ENCODE data around the gene RPL27A.

The RPL27A gene

GRCh38 chr11:8721609-8722500, 39.3 kb downstream of the RPL27A start:
- DNase-seq (ENCODE audit: low read depth, low spot score) = no peak

DNA sequence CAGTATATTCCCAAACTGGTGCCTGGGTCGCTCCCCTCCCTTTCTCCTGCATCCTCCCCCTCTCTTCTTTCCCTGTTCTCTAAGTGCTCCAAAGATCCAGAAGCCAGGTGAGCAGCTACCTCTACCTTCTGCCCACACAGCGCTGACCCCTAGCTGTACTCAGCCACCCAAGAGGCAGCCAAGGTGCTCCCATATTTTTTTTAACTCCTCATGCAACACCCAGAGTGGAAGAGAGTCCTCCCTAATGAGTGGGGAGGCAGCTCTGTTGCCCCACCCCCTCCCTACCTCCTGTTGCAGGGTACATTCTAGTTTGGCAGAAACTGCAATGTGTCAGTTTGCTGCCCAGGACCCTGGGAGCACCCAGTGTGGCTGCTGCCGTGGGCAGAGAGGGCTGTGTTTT, 40.2 kb downstream of the RPL27A start:
- no peak for DNase-seq (ENCODE audit: low read depth, low spot score)

GRCh38 chr11:8723711-8724110, 41.1 kb downstream of the RPL27A start:
- DNase-seq (ENCODE audit: low read depth, low spot score) = no peak

GRCh38 chr11:8724682-8725081, 42.1 kb downstream of the RPL27A start:
- DNase-seq (ENCODE audit: low read depth, low spot score) = no peak

GRCh38 chr11:8726395-8726794, 43.8 kb downstream of the RPL27A start:
- DNase-seq (ENCODE audit: low read depth, low spot score) = no peak

- no peak for DNase-seq (ENCODE audit: low read depth, low spot score)
Measured at GRCh38 chr11:8728563-8728962, 46.0 kb downstream of the RPL27A start.

DNA sequence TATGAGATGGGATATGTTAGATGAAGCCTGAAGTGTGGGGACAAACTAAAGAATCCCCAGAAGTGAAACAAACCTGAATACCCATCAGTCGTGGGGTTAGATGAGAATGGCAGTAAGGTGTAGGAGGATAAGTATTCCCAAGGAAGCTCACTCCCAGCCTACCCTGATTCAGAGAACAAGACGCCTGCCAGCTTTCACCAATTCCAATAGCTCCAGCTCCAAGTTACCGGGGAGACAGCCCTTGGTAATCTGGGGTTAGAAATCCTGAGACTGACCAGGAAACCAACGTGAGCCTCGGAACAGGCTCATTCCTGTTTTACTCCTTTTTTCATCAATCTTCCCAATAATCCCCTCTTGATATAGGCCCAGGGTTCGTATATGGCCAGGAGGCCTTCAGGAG, 46.5 kb downstream of the RPL27A start:
- DNase-seq (ENCODE audit: low read depth, low spot score) = no peak

DNA sequence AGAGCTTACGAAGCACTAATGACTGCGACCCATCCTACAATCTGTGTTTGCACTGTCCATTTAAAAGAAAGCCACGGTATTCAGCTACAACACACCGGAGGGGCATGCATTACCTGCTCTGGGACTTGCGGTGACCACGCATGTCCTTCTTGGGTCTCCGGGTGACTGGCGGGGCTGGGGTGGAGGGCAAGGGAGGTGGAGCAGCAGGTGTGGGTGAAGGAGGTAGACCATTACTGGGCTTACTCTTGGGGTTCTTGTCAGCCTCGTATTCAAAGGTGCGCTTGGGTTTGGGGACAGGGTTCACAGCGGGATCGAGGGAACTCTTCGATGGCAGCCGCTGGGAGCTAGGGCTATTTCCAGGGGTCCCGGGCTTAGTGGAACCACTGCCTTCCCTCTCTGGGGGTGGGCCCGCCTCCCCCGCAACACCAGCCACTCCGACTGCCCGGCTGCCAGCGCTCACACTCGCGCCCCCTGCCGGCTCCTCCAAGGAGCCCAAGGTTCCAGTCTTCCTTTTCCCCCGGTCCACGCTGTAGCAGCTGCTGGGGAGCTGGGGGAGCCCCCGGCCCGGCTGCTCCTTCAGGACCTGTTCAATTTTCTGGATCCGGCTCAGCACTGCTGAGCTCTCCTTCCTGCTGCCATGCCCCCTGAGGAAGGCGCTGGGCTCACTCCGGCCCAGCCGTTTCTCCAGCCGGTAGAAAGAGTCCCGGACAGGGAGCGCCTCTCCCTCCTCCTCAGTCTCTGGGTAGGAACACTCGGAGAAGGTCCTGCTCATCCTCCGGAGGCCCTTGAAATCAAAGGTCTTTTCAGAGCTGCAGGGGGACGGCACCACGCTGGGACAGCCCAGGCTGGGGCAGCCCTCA, 47.5 kb downstream of the RPL27A start:
- no peak for DNase-seq (ENCODE audit: low read depth, low spot score)

- no peak for DNase-seq (ENCODE audit: low read depth, low spot score)
Measured at GRCh38 chr11:8730697-8731020, 48.1 kb downstream of the RPL27A start.

DNA sequence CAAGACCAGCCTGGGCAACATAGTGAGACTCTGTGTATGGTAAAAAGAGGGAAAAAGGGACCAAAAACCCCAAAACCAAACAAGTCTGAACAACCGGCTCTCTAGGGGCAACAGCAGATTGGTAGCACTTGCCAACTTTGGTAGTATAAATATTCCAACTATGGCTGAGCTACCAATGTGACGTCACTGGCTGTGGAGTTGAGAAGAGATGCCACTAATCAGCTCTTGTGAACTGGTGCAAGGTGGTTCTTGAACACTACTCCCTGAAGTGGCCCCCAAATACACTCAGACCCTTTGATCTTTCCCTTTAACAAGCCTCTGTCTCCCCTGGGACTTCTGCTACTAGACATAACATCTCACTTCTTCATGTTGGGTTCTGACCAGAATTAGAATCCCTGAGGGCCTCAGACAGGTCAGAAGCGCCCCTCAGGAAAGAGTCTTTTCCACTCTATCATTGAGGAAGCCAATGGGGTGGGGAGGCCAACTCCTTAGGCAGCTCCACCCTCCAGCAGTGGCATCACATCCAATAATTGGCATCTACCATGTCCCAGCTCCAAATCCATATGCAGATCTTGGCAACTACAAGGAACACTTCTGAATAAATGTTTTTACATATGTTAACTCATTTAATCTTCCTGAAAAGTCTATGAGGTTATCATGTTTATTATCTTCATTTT, 49.2 kb downstream of the RPL27A start:
- no peak for DNase-seq (ENCODE audit: low read depth, low spot score)

DNA sequence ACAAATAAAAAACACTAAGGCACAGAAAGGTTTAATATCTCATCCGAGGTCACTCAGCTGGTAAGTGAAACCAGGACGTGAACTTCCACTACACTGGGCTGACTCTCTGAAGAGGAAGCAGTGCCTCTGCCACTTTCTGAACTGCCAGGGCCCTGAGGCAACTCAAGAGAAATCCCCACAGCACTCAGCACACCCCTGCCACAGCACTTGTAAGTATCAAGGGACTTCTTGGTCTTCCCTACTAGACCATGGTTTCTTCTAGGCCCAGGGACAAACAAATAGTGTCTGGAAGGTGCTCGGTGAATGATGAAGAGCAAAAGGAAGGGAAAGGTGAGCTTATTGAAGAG, 49.7 kb downstream of the RPL27A start:
- no peak for DNase-seq (ENCODE audit: low read depth, low spot score)

- DNase-seq (ENCODE audit: low read depth, low spot score) = no peak
Measured at GRCh38 chr11:8732748-8733241, 50.2 kb downstream of the RPL27A start.

DNA sequence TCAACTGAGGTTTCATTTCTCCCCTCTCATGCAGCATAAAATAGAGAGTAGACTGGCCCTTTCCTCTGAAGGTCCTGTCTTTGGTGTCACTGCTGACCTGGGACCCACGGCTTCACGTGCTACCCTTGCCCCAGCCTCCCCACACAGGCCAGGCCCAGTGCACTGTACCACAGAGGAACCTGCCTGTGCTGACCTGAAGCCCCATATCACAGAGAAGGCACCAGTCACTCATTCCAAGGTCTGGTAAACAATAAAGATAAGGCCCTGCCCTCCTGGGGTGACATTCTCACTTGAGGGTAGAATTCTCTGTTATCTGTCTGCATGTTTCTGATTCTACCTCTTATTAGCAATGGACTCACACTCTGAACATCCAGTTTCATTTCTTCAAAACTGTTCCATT, 51.3 kb downstream of the RPL27A start:
- no peak for DNase-seq (ENCODE audit: low read depth, low spot score)

- DNase-seq (ENCODE audit: low read depth, low spot score) = no peak
Measured at GRCh38 chr11:8735094-8735493, 52.5 kb downstream of the RPL27A start.

DNA sequence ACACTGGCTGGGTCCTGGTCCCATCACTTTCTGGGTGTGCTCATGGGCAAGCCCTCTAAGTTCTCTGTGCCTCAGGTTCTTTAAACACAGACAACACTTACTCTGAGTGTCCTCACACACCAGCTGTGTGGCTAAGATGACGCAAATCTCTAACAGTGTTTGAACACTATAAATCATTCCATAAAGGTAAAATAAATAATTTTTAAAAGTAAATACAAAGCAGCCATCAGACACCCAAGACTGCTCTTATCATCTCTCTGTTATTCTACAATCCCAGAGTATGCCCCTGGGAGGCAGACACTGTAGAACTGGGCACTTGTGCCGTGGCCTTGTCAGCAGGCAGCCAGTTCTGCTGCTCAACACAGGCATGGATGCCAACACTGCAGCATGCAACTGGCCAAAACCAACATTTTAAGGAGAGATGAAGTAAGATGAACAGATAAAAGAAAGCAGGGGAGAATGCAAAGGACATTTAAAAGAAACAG, 56.8 kb downstream of the RPL27A start:
- no peak for DNase-seq (ENCODE audit: low read depth, low spot score)

Measured in brain pericyte (primary cell).